CD4-positive, alpha-beta T cell treated with Interleukin-10 for 1 hour (primary cell): Measurements from ENCODE around the gene ZNF521.

Experiments
- DNase-seq: peaks from one replicate; pipeline ENCODE4 v3.0.0-alpha.2; 2020

ZNF521 gene

DNA sequence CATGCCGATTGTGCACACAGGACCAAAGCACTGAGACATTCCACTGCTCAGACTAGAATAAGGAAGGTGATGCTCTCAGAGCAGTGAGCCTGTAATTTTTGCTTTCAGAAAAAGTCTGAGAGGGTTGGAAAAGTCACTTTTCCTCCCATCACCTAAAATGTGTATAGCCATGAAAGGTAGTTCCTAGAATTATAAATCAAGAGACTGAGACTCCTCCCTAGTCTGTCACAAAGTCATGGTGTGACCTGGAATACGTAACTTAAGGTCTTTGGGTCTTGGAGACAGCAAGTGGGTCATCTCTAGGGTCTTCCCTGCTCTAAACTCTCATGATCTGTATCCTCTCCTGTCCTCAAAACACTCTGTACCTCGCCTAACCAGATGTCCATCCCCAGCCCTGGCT is 16.9 kb downstream of the ZNF521 start:
- DNase-seq: no peak

- no peak for DNase-seq
Observed at GRCh38 chr18:25334588-25334987, 17.4 kb downstream of the ZNF521 start.

DNA sequence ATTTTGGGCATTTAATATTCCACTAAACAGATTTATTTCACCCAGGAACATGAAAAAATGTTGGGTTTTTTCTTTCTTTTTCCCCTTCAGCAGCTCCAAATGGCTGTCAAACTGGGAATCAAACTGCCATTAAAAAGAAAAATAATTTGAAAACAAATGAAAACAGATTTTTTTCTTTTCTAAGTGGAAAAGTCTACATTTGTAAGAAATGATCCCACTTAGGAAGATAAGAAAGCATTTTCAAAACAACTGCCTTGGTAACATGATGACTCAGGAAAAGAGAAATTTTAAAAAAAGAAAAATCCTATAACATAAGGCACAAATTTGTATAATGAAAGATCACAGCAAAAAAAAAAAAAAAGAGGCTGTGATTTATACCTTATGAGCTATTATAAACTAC is 20.0 kb downstream of the ZNF521 start:
- DNase-seq: no peak

- DNase-seq: no peak
Observed at GRCh38 chr18:25329783-25330182, 22.2 kb downstream of the ZNF521 start.

DNA sequence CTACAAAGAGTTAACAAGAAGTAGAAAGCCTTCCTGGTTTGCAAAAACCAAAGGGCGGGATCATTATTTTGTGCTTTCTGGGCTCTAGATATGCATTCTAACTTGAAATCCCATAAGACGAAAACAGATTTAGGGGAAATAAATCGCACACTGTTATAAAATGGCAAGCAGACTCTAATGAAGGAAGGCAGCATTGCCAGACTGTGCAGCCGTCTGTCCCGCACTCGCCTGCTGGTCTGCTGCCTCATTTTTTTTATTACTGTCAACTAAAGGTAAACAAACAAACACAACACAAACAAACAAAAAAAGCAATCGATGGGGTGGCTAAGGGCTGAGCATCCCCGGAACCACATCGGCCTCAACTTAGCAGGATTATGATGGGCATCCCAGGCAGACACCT is 24.4 kb downstream of the ZNF521 start:
- DNase-seq: no peak

DNA sequence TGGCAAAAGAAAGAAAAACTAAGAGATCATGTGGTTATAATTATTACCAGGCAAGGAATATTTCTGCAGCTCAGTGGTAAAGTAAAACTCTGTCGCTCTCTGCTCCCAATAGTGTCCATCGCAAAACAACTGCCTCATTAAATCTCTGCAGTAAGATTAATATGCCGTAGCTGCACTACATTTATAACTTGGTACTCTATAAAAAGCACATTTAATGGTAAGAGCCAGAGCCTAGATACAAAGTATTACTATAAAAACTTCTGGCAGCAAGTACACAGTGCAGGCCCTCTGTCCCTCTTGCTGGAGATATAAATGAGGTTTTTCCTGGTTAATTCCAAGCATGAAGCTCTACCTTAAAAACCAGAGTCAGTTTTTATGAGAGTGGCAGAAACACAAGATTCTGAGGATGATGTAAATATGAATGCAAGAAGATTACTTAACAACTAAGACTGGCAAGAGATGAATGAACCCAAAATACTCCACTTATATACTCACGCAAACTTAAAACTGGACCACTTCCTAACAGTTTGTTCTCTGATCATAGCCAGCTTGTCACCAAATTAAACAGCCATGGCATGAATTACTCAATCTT is 25.5 kb downstream of the ZNF521 start:
- no peak for DNase-seq

DNA sequence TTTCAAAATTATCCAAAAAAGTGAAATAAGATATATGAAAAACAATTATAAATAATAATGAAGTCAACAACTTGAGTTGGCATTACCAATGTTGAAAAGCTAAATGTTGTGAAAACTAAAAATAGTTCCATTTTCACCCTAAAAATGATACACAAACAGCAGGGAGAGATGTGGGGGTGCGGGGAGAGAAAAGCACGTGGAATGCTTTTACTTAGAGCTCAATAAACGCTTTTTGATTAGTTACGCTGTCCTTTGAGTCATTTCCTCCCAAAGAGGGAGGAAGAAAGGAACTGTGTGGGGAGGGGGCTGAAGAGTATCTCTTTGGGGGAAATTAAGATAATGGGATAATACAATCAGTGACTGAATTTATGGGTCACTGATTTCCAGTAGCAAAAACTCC is 29.2 kb downstream of the ZNF521 start:
- no peak for DNase-seq

- no peak for DNase-seq
Observed at GRCh38 chr18:25316381-25317018, 35.5 kb downstream of the ZNF521 start.

DNA sequence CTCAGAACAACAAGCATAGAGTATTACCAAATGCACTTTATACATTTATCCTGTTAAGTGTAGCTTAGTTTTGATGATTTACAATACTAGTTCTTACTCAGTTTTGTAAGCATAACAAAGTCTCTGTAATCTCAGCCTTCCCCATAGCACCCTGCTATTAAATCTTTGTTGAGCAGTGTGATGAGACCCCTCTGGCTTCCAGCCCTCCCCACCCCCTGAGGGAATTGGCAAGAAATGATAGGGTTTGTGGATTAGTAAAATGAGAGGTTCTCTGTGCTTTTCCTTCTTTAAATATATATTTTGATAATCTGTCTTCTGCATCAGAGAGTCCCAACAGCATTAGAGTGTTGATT is 37.2 kb downstream of the ZNF521 start:
- no peak for DNase-seq

DNA sequence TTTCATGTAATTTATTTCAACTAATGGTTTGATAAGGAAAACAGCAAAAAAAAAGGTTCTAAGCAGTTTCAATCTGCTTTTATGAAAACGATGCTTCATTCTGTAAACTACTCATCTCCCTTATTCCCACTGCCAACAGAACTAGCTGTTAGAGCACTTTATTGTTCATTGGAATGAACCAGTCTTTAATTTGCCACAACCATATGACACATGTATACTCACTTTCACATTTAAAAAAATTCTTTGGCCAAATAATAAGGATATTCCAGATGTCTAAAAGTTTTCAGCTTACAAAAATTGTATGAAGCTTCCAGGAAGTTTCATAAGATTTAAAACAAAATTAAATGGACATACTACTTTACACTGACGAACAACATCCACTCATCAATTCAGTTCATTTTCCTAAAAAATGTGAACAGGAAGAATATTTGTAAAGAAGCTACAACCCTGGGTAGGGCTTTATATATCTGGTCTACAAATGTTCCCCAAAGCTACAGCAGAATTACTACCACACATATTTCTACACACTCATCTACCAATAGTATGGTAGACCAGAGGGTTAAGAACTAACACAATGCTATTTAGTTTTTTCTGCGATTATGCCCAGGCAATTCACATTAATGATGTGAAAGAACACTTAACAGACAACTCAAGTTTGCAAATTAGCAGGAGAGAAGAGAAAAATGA is 37.7 kb downstream of the ZNF521 start:
- DNase-seq: no peak

GRCh38 chr18:25313268-25313667 is 38.7 kb downstream of the ZNF521 start:
- DNase-seq: no peak

- DNase-seq: no peak
Observed at GRCh38 chr18:25310045-25310444, 41.9 kb downstream of the ZNF521 start.

- DNase-seq: no peak
Observed at GRCh38 chr18:25308381-25308780, 43.6 kb downstream of the ZNF521 start.

- DNase-seq: no peak
Observed at GRCh38 chr18:25307192-25307591, 44.8 kb downstream of the ZNF521 start.

DNA sequence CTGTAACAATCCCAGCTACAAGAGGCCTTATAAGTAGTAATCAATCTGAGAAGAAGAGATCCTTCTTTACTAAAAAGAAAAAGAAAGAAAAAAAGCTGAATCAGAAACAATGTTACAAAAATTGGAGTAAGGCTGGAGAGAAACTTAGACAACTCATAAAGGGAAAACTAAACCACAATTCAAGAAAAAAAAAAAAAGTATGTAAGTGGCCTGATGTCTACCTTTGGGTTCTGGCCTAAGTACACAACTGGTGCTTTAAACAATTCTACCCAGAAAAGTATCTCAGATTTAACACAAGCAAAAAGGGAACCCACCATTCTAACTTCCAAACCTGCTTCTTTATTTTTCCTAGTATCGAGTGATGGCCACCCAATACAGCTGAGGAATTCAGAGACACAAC is 45.3 kb downstream of the ZNF521 start:
- no peak for DNase-seq

DNA sequence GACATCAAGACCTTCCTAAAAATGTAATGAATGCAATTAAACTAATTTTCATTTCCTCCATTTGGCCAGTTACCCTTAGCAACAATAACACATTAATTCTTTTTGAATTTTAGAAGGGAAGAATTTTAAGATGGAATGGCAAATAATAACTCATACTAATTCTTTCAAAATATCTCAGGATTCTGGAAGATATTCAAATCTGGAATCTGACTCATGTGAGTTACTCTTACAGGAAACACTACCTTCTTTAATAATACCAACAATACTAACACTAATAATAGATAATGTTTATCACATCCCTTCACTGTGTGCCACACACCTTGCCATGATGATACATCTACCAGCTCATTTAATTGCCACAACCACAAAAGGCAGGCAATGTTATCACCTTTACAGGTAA is 46.4 kb downstream of the ZNF521 start:
- no peak for DNase-seq

- DNase-seq: no peak
Observed at GRCh38 chr18:25300492-25300891, 51.5 kb downstream of the ZNF521 start.

GRCh38 chr18:25299426-25300300 is 52.3 kb downstream of the ZNF521 start:
- DNase-seq: no peak

GRCh38 chr18:25298853-25299274 is 53.1 kb downstream of the ZNF521 start:
- DNase-seq: no peak

- DNase-seq: no peak
Observed at GRCh38 chr18:25295624-25296138, 56.3 kb downstream of the ZNF521 start.

DNA sequence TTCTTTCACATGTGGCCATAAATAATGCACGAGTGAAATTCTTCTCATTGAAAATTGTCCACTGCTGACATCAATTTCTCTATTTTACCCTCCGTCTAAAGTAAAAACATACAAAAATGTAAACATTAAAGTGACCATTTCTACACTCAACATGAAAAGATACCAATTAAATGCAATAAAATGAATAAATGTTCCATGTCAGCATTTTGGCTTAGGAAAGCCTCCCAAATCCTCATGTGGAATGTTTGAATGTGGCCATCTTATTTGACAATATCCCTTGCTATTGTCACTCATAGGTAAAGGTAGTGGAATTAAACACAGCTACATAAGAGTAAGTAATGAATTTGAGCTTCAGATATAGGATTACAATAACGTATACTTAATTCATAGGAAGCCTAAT is 60.8 kb downstream of the ZNF521 start:
- no peak for DNase-seq

- no peak for DNase-seq
Observed at GRCh38 chr18:25289001-25289631, 62.9 kb downstream of the ZNF521 start.
